Activated T-cell treated with anti-CD3 and anti-CD28 coated beads, Interleukin-2, amount 50 U/mL, for 24 hours (primary cell): ENCODE data around the gene NDST1.
"Not testable (repeated sequence)": the region's sequence is repeated elsewhere in the genome, so short reads cannot be mapped to it uniquely, and the experiment has no call there.

Experiments used
- DNase-seq: peaks from one replicate; pipeline ENCODE4 v3.0.0-alpha.2; 2020
- H3K27ac Mint-ChIP-seq: 2 replicates; pipeline ENCODE4 v1.8.0; 2020; ENCODE audit warnings: mild to moderate bottlenecking, mixed read lengths
- H3K27me3 Mint-ChIP-seq: 2 replicates; pipeline ENCODE4 v1.8.0; 2020; ENCODE audit warnings: mixed read lengths
- H3K36me3 Mint-ChIP-seq: 2 replicates; pipeline ENCODE4 v1.8.0; 2020; ENCODE audit warnings: low read depth, mixed read lengths
- H3K4me1 Mint-ChIP-seq: 2 replicates; pipeline ENCODE4 v1.8.0; 2020; ENCODE audit warnings: low read depth, mixed read lengths
- H3K4me3 Mint-ChIP-seq: 2 replicates; pipeline ENCODE4 v1.8.0; 2020; ENCODE audit warnings: mild to moderate bottlenecking, moderate library complexity, mixed read lengths
- H3K9me3 Mint-ChIP-seq: 2 replicates; pipeline ENCODE4 v1.8.0; 2020; ENCODE audit warnings: mixed read lengths

Gene NDST1

GRCh38 chr5:150510460-150511263, 2.7 kb downstream of the NDST1 start:
- Mint-ChIP-seq H3K4me3 (no peak overlapping the region), H3K4me1 (no peaks in the 10 kb centered on the region), H3K9me3 (no peaks in the 10 kb centered on the region), H3K36me3 (no peaks in the 10 kb centered on the region), H3K27ac (no peak overlapping the region), H3K27me3 (no peaks in the 10 kb centered on the region)
- DNase-seq: no peak

GRCh38 chr5:150511578-150512367, 3.8 kb downstream of the NDST1 start:
- Mint-ChIP-seq H3K4me3 (no peak overlapping the region), H3K36me3 (no peaks in the 10 kb centered on the region)

GRCh38 chr5:150512368-150512747, 4.4 kb downstream of the NDST1 start:
- DNase-seq: no peak
- Mint-ChIP-seq H3K36me3 (no peaks in the 10 kb centered on the region), H3K4me3 (no peak overlapping the region), H3K4me1 (no peaks in the 10 kb centered on the region), H3K9me3 (no peaks in the 10 kb centered on the region), H3K27ac (no peak overlapping the region), H3K27me3 (no peaks in the 10 kb centered on the region)

More at GRCh38 chr5:150511578-150512367, 3.8 kb downstream of the NDST1 start:
- Mint-ChIP-seq H3K4me1 (no peaks in the 10 kb centered on the region), H3K27me3 (no peaks in the 10 kb centered on the region), H3K9me3 (no peaks in the 10 kb centered on the region), H3K27ac (no peak overlapping the region)
- DNase-seq: no peak

GRCh38 chr5:150513375-150514309, 5.7 kb downstream of the NDST1 start:
- Mint-ChIP-seq H3K9me3 (no peaks in the 10 kb centered on the region), H3K4me1 (no peaks in the 10 kb centered on the region), H3K4me3 (no peak overlapping the region), H3K27ac (no peak overlapping the region), H3K36me3 (no peaks in the 10 kb centered on the region), H3K27me3 (no peaks in the 10 kb centered on the region)
- DNase-seq: no peak

GRCh38 chr5:150514708-150515211, 6.8 kb downstream of the NDST1 start:
- Mint-ChIP-seq H3K36me3 (no peaks in the 10 kb centered on the region), H3K27me3 (no peaks in the 10 kb centered on the region), H3K4me3 (no peak overlapping the region), H3K27ac (no peak overlapping the region), H3K9me3 (no peaks in the 10 kb centered on the region), H3K4me1 (no peaks in the 10 kb centered on the region)
- DNase-seq: no peak

- H3K4me1 Mint-ChIP-seq: no peaks in the 10 kb centered on the region
- no peak overlapping the region for H3K4me3 Mint-ChIP-seq
- H3K27ac Mint-ChIP-seq: no peak overlapping the region
- DNase-seq: no peak
- H3K9me3 Mint-ChIP-seq: no peaks in the 10 kb centered on the region
- no peaks in the 10 kb centered on the region for H3K27me3 Mint-ChIP-seq
- no peaks in the 10 kb centered on the region for H3K36me3 Mint-ChIP-seq
Observed at GRCh38 chr5:150515446-150515845, 7.5 kb downstream of the NDST1 start.

GRCh38 chr5:150516011-150516410, 8.1 kb downstream of the NDST1 start:
- no peak for DNase-seq
- no peaks in the 10 kb centered on the region for H3K36me3 Mint-ChIP-seq
- H3K27me3 Mint-ChIP-seq: no peaks in the 10 kb centered on the region
- no peak overlapping the region for H3K27ac Mint-ChIP-seq
- no peaks in the 10 kb centered on the region for H3K9me3 Mint-ChIP-seq
- H3K4me3 Mint-ChIP-seq: no peak overlapping the region
- no peaks in the 10 kb centered on the region for H3K4me1 Mint-ChIP-seq

- H3K27me3 Mint-ChIP-seq: no peaks in the 10 kb centered on the region
- no peak for DNase-seq
- no peaks in the 10 kb centered on the region for H3K36me3 Mint-ChIP-seq
- no peaks in the 10 kb centered on the region for H3K9me3 Mint-ChIP-seq
- H3K4me3 Mint-ChIP-seq: no peak overlapping the region
- H3K27ac Mint-ChIP-seq: no peak overlapping the region
- H3K4me1 Mint-ChIP-seq: no peaks in the 10 kb centered on the region
Observed at GRCh38 chr5:150517272-150518152, 9.6 kb downstream of the NDST1 start.

GRCh38 chr5:150518712-150519559, 11.0 kb downstream of the NDST1 start:
- not testable (repeated sequence) for H3K27ac Mint-ChIP-seq, H3K36me3 Mint-ChIP-seq, H3K4me3 Mint-ChIP-seq, H3K27me3 Mint-ChIP-seq, H3K9me3 Mint-ChIP-seq, DNase-seq, H3K4me1 Mint-ChIP-seq

- no peak for DNase-seq
- H3K36me3 Mint-ChIP-seq: no peaks in the 10 kb centered on the region
- no peaks in the 10 kb centered on the region for H3K4me1 Mint-ChIP-seq
- no peaks in the 10 kb centered on the region for H3K27me3 Mint-ChIP-seq
- H3K9me3 Mint-ChIP-seq: no peaks in the 10 kb centered on the region
- H3K4me3 Mint-ChIP-seq: no peak overlapping the region
- H3K27ac Mint-ChIP-seq: no peak overlapping the region
Observed at GRCh38 chr5:150519560-150519945, 11.6 kb downstream of the NDST1 start.

GRCh38 chr5:150519978-150520377, 12.0 kb downstream of the NDST1 start:
- no peak overlapping the region for H3K27ac Mint-ChIP-seq
- H3K36me3 Mint-ChIP-seq: no peaks in the 10 kb centered on the region
- H3K27me3 Mint-ChIP-seq: no peaks in the 10 kb centered on the region
- no peak for DNase-seq
- H3K9me3 Mint-ChIP-seq: no peaks in the 10 kb centered on the region
- no peak overlapping the region for H3K4me3 Mint-ChIP-seq
- no peaks in the 10 kb centered on the region for H3K4me1 Mint-ChIP-seq

- Mint-ChIP-seq H3K27ac (no peak overlapping the region), H3K9me3 (no peaks in the 10 kb centered on the region), H3K4me3 (no peak overlapping the region), H3K4me1 (no peaks in the 10 kb centered on the region), H3K27me3 (no peaks in the 10 kb centered on the region), H3K36me3 (no peaks in the 10 kb centered on the region)
- DNase-seq: no peak
Observed at GRCh38 chr5:150520747-150521521, 13.0 kb downstream of the NDST1 start.
